Measurements from ENCODE around the gene CPAMD8.

- TF ChIP-seq CTCF (IDR thresholded peaks at IDR 0.05), result no peak
- TF ChIP-seq EZH2 (IDR thresholded peaks at IDR 0.05), result no peak
- TF ChIP-seq EZH2phosphoT487 (IDR thresholded peaks at IDR 0.05), result no peak
Measured at GRCh38 chr19:16873594-16873993, 153.0 kb downstream of the CPAMD8 start.
